DMS 273 (cell line): Measurements from ENCODE around the gene UTS2.

Source experiments
- DNase-seq: peaks from one replicate; lab custom pipeline; 2025; ENCODE audit not compliant: unreplicated experiment; lab: John Stamatoyannopoulos, UW

Gene UTS2

GRCh38 chr1:7813677-7814373 lies 39.0 kb downstream of the UTS2 start:
- no peak for DNase-seq

DNA sequence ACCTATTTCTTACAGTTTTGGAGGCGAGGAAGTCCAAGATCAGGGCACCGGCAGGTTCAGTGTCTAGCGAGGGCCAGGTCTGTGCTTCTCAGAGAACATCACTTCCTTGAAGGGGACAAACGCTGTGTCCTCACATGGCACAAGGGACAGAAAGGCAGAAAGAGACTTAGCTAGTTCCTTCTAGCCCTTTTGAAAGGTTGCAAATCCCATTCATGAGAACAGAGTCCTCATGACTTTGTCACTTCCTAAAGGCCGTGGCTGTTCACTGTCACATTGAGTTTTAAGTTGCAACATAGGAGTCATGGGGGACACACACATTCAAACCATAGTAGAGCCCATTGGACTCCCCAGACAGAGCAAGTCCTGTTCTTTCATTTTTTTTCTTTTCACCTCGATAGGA lies 41.4 kb downstream of the UTS2 start:
- no peak for DNase-seq

DNA sequence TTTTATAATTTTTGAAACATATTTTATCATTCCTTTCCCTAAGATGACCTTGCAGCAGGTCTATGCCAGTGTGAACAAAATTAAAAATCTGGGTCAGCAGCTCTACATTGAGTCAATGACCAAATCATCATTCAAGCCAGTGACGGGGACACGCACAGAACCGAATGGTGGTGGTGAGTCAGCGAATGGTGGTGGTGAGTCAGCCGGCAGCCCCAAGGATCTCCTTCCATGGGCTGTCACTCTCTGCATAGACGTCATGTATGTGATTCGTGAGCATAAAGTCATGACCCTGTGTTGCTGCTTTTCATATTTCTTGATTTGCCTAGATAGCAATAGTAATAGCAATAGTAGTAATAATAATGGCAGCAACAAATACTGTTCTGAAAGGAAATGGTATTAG lies 42.5 kb downstream of the UTS2 start:
- no peak for DNase-seq

GRCh38 chr1:7809742-7810141 lies 43.1 kb downstream of the UTS2 start:
- no peak for DNase-seq

- peak; percentile 48 for DNase-seq
Observed at GRCh38 chr1:7808253-7808844, 44.5 kb downstream of the UTS2 start.

DNA sequence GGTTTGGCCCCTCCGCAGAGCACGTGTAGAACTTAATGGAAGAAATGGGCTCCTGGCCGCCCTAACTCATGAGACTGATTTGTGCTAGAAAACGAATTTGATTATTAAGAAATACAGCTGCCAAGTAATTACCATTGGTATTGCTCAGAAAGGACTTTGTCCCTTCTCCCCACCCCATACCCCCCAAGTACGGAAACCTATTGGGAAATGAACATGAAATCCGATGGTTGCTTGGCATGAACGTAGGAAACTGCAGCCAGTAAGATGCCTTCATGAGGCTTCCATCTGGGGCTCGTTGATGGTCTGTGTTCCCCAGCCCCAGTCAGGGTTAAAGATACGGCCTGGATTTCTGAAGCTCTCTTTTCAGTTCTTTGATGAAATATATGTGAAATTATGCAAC lies 47.4 kb downstream of the UTS2 start:
- DNase-seq = no peak
